Parathyroid adenoma (tissue), 2 donors: ENCODE data around the gene GAS1.

Experiments
- H2AFZ ChIP-seq: fragments of 300-600 bp; sonication (generic); one replicate; pipeline ENCODE4 v1.7.0; 2017; ENCODE audit warnings: antibody characterized with exemption, mild to moderate bottlenecking
- H3K27ac ChIP-seq: fragments of 300-600 bp; sonication (generic); one replicate; pipeline ENCODE4 v1.7.0; 2017
- H3K27me3 ChIP-seq: fragments of 300-600 bp; sonication (generic); one replicate; pipeline ENCODE4 v1.7.0; 2017; ENCODE audit warnings: low read length; ENCODE audit not compliant: control insufficient read depth, insufficient read depth
- H3K36me3 ChIP-seq: fragments of 300-600 bp; sonication (generic); one replicate; pipeline ENCODE4 v1.7.0; 2017; ENCODE audit warnings: low read length; ENCODE audit not compliant: control insufficient read depth, insufficient read depth
- H3K4me1 ChIP-seq: fragments of 300-600 bp; sonication (generic); one replicate; pipeline ENCODE4 v1.7.0; 2017; ENCODE audit warnings: control low read depth
- H3K4me2 ChIP-seq: fragments of 300-600 bp; sonication (generic); one replicate; pipeline ENCODE4 v1.7.0; 2017; ENCODE audit warnings: low read length
- H3K4me3 ChIP-seq: fragments of 300-600 bp; sonication (generic); one replicate; pipeline ENCODE4 v1.7.0; 2017; ENCODE audit warnings: low read depth, low read length
- H3K79me2 ChIP-seq: fragments of 300-600 bp; sonication (generic); one replicate; pipeline ENCODE4 v1.7.0; 2017; ENCODE audit warnings: control low read depth
- H3K9ac ChIP-seq: fragments of 300-600 bp; sonication (generic); one replicate; pipeline ENCODE4 v1.7.0; 2017; ENCODE audit warnings: mild to moderate bottlenecking
- H3K9me3 ChIP-seq: fragments of 300-600 bp; sonication (generic); one replicate; pipeline ENCODE4 v1.7.0; 2017; ENCODE audit warnings: low read length; ENCODE audit not compliant: control insufficient read depth
- TF ChIP-seq, protein P1 (sequence below): fragments of 300-600 bp; sonication (generic); IDR thresholded peaks from one replicate; pipeline ENCODE4 v1.7.0; 2017; ENCODE audit warnings: antibody characterized with exemption, mild to moderate bottlenecking
- donor health status: primary hyperparathyroidism.

The GAS1 gene

DNA sequence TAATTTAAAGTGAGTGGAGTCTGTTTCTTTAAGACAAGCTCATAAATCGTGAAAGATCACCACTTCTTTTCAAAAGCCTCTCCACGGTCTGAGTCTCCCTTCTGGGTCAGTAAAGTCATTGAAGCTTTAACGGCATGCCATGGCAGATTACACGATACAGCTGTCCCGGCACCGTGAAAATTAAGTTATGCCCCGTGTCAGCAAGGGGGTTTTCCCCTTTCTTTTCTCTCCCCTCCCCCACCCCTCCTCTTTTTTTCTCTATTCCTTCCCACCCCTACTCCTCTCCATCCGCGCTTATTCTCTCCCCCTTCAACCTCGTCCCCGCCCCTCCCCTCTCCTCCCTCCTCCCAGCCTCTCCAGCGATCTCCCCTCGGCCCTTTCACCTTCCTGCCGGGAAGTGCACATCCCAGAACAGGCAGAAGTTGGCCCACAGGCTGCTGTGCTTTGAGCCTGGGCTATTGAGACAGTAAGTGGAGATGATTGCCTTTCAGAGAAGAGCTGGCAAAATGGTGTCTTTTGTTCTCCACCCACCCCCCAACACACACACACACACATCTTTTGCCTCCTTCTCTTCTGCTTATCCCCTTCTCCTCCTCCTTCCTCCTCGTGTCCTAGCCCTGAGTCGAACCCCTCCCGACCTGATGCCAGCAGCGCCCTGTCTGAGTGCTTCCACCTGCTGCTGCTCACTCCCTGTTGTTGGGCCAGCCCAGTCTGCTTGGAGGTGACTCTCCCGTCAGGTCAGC lies 44.1 kb downstream of the GAS1 start:
- H3K4me3 ChIP-seq, result no peak overlapping the region
- H3K4me2 ChIP-seq, result peak overlapping the region; percentile 21
- H3K9ac ChIP-seq, result no peak overlapping the region
- H3K27ac ChIP-seq, result no peak overlapping the region
- H2AFZ ChIP-seq, result no peak overlapping the region
- H3K79me2 ChIP-seq, result no peaks in the 10 kb centered on the region
- TF ChIP-seq, protein P1, sequence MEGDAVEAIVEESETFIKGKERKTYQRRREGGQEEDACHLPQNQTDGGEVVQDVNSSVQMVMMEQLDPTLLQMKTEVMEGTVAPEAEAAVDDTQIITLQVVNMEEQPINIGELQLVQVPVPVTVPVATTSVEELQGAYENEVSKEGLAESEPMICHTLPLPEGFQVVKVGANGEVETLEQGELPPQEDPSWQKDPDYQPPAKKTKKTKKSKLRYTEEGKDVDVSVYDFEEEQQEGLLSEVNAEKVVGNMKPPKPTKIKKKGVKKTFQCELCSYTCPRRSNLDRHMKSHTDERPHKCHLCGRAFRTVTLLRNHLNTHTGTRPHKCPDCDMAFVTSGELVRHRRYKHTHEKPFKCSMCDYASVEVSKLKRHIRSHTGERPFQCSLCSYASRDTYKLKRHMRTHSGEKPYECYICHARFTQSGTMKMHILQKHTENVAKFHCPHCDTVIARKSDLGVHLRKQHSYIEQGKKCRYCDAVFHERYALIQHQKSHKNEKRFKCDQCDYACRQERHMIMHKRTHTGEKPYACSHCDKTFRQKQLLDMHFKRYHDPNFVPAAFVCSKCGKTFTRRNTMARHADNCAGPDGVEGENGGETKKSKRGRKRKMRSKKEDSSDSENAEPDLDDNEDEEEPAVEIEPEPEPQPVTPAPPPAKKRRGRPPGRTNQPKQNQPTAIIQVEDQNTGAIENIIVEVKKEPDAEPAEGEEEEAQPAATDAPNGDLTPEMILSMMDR, result no peak
- H3K36me3 ChIP-seq, result no peaks in the 10 kb centered on the region
- H3K4me1 ChIP-seq, result no peaks in the 10 kb centered on the region
- H3K9me3 ChIP-seq, result no peaks in the 10 kb centered on the region
- no peaks in the 10 kb centered on the region for H3K27me3 ChIP-seq

DNA sequence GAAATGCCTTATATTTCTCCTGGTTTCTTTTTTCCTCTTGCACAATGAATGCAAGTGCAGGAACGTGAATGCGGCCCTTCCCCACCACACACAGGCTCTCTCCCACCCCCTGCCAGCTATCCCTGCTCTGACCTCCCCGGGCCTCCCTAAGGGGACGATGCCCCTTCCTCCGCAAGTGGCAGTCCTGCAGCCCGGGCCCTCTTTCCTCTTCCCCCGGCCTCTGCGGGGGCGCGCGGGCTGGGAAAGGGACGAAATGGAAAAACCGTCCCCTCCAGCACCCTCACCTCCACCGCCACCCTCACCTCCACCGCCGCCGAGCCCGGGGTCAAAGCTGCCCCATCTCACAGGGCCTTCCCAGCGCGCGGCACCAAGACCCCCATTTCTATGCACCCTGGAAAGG lies 44.7 kb downstream of the GAS1 start:
- H2AFZ ChIP-seq, result no peak overlapping the region
- peak overlapping the region; percentile 21 for H3K4me2 ChIP-seq
- no peaks in the 10 kb centered on the region for H3K36me3 ChIP-seq
- no peaks in the 10 kb centered on the region for H3K9me3 ChIP-seq
- no peaks in the 10 kb centered on the region for H3K79me2 ChIP-seq
- TF ChIP-seq, protein P1, result no peak
- no peaks in the 10 kb centered on the region for H3K4me1 ChIP-seq
- no peak overlapping the region for H3K4me3 ChIP-seq
- no peak overlapping the region for H3K27ac ChIP-seq
- H3K9ac ChIP-seq, result no peak overlapping the region
- no peaks in the 10 kb centered on the region for H3K27me3 ChIP-seq

DNA sequence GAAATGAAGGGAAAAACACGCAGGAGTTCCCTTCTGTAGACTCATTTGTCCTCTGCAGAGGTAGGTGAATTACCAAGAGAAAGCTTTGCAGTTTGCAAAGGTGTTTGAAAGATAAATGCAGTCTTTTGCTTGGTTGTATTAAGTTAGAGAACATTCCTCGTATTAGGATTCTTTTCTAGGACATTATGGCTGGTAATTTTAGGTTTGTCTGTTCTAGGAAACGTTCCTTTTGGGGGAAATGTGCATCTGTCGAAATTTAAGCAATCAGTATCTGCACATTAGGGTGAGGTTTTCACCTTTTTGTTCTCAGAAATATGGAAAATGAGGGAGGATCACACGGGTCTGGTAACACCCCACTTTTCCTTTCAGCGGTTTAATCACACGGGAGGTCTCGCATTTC lies 45.1 kb downstream of the GAS1 start:
- H2AFZ ChIP-seq, result no peak overlapping the region
- no peak overlapping the region for H3K27ac ChIP-seq
- H3K79me2 ChIP-seq, result no peaks in the 10 kb centered on the region
- no peaks in the 10 kb centered on the region for H3K4me1 ChIP-seq
- H3K4me2 ChIP-seq, result no peak overlapping the region
- no peaks in the 10 kb centered on the region for H3K27me3 ChIP-seq
- H3K9me3 ChIP-seq, result no peaks in the 10 kb centered on the region
- TF ChIP-seq, protein P1, result no peak
- no peaks in the 10 kb centered on the region for H3K36me3 ChIP-seq
- no peak overlapping the region for H3K9ac ChIP-seq
- no peak overlapping the region for H3K4me3 ChIP-seq

DNA sequence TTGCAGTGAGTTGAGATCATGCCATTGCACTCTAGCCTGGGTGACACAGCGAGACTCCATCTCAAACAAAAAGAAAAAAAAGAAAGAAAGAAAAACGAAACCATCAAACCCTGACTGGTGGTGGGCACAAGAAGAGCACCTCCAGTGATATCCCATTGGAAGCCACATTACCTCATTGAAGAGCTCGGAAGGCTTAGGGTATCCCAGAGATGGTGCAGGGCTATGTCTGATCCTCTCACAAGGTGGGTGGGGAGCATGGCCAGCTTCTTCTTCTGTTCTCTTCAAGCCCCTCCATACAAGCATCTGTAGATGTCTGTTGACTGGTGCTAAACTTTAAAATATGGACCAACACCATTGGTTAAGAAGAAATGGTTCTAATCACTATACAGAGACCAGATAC lies 45.8 kb downstream of the GAS1 start:
- H3K27ac ChIP-seq, result no peak overlapping the region
- no peak overlapping the region for H2AFZ ChIP-seq
- H3K27me3 ChIP-seq, result no peaks in the 10 kb centered on the region
- H3K79me2 ChIP-seq, result no peaks in the 10 kb centered on the region
- H3K4me1 ChIP-seq, result no peaks in the 10 kb centered on the region
- no peak overlapping the region for H3K4me3 ChIP-seq
- no peak overlapping the region for H3K9ac ChIP-seq
- no peaks in the 10 kb centered on the region for H3K9me3 ChIP-seq
- H3K4me2 ChIP-seq, result no peak overlapping the region
- H3K36me3 ChIP-seq, result no peaks in the 10 kb centered on the region
- TF ChIP-seq, protein P1, result no peak
